Hepatocyte (in vitro differentiated cells): Measurements from ENCODE around the gene ALG10B.
"Not testable (repeated sequence)": the region's sequence is repeated elsewhere in the genome, so short reads cannot be mapped to it uniquely, and the experiment has no call there.

Source experiments
- CTCF ChIP-seq: fragments of 200-600 bp; sonication (generic); IDR thresholded peaks from 2 replicates; pipeline ENCODE4 v1.5.1; 2016; ENCODE audit warnings: antibody characterized with exemption, mild to moderate bottlenecking; ENCODE audit not compliant: poor library complexity
- EZH2 ChIP-seq: fragments of 200-600 bp; sonication (generic); IDR thresholded peaks from 2 replicates; pipeline ENCODE4 v1.6.1; 2016; ENCODE audit warnings: antibody characterized with exemption, mild to moderate bottlenecking, borderline replicate concordance
- EZH2phosphoT487 ChIP-seq: fragments of 200-600 bp; sonication (generic); IDR thresholded peaks from one replicate; pipeline ENCODE4 v1.6.1; 2018; ENCODE audit warnings: antibody characterized with exemption, mild to moderate bottlenecking, low read depth, moderate library complexity; ENCODE audit not compliant: unreplicated experiment, severe bottlenecking

DNA sequence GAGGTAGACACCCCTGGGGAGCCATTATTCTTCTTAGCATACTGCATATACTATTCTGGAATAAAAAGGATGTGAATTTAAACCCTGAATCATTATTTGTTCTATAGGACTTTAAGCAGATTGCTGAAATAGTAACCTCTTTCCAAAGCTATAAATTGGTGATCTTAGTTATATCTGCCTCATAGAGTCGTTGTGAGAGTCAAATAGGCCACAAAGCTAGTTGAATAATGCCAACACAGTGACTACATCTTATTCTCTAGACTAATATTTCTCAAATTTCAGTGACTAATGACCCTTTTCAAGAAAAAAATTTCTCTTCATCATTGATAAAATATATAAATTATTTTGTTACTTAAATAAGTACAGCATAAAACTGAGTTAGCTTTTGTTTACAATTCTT lies 13.6 kb upstream of the ALG10B start:
- not testable (repeated sequence) for TF ChIP-seq CTCF, EZH2, EZH2phosphoT487
